Measurements from ENCODE around the gene GATAD2A.
A peak's percentile ranks its signal among the peaks of the same experiment; 100 is the strongest.

GATAD2A gene

GRCh38 chr19:19505669-19506326 is 100.3 kb downstream of the GATAD2A start:
- DNase-seq (ENCODE audit: low read depth in 2 of 2) = no peak

- DNase-seq (ENCODE audit: low read depth in 2 of 2) = no peak
Measured at GRCh38 chr19:19506592-19506991, 101.1 kb downstream of the GATAD2A start.

- DNase-seq (ENCODE audit: low read depth in 2 of 2) = no peak
Measured at GRCh38 chr19:19507354-19507753, 101.9 kb downstream of the GATAD2A start.

GRCh38 chr19:19508217-19508616 is 102.7 kb downstream of the GATAD2A start:
- no peak for DNase-seq (ENCODE audit: low read depth in 2 of 2)

GRCh38 chr19:19510432-19510831 is 105.0 kb downstream of the GATAD2A start:
- no peak for DNase-seq (ENCODE audit: low read depth in 2 of 2)

- DNase-seq (ENCODE audit: low read depth in 2 of 2) = no peak
Measured at GRCh38 chr19:19513682-19514081, 108.2 kb downstream of the GATAD2A start.

- DNase-seq (ENCODE audit: low read depth in 2 of 2) = no peak
Measured at GRCh38 chr19:19514215-19514657, 108.8 kb downstream of the GATAD2A start.

- DNase-seq (ENCODE audit: low read depth in 2 of 2) = no peak
Measured at GRCh38 chr19:19514881-19515641, 109.6 kb downstream of the GATAD2A start, which contains the start of gene TSSK6. TSSK6 (minus strand) TSS chr19:19515548; CDS start chr19:19515427, 121 bp downstream.

GRCh38 chr19:19515642-19516519 is 110.4 kb downstream of the GATAD2A start, which contains the start of gene NDUFA13:
NDUFA13 (plus strand) TSS chr19:19516225; CDS start chr19:19516239, 14 bp downstream.
- peak; percentile 86 to 88 for DNase-seq (ENCODE audit: low read depth in 2 of 2)

GRCh38 chr19:19517235-19517619 is 111.8 kb downstream of the GATAD2A start:
- DNase-seq (ENCODE audit: low read depth in 2 of 2) = no peak

- no peak for DNase-seq (ENCODE audit: low read depth in 2 of 2)
Measured at GRCh38 chr19:19520989-19521388, 115.5 kb downstream of the GATAD2A start.

- DNase-seq (ENCODE audit: low read depth in 2 of 2) = no peak
Measured at GRCh38 chr19:19523177-19523576, 117.7 kb downstream of the GATAD2A start.

GRCh38 chr19:19524053-19524452 is 118.6 kb downstream of the GATAD2A start:
- no peak for DNase-seq (ENCODE audit: low read depth in 2 of 2)

GRCh38 chr19:19525611-19526380 is 120.3 kb downstream of the GATAD2A start:
- DNase-seq (ENCODE audit: low read depth in 2 of 2) = no peak

- no peak for DNase-seq (ENCODE audit: low read depth in 2 of 2)
Measured at GRCh38 chr19:19526581-19527370, 121.3 kb downstream of the GATAD2A start.

GRCh38 chr19:19527371-19527656 is 121.8 kb downstream of the GATAD2A start:
- DNase-seq (ENCODE audit: low read depth in 2 of 2) = no peak

GRCh38 chr19:19527674-19528625 is 122.5 kb downstream of the GATAD2A start:
- no peak for DNase-seq (ENCODE audit: low read depth in 2 of 2)

- DNase-seq (ENCODE audit: low read depth in 2 of 2) = no peak
Measured at GRCh38 chr19:19528721-19529490, 123.4 kb downstream of the GATAD2A start, which contains the start of gene YJEFN3. YJEFN3 (plus strand) TSS chr19:19528911; CDS start chr19:19528933, 22 bp downstream.

Measured in stimulated activated CD4-positive, alpha-beta T cell treated with anti-CD3 and anti-CD28 coated beads, Interleukin-15, amount 100 ng/mL, for 48 hours (primary cell).